Activated CD4-positive, alpha-beta T cell treated with anti-CD3 and anti-CD28 coated beads, Interleukin-2, amount 50 U/mL, for 48 hours (primary cell): ENCODE measurements around the gene KATNIP.

Experiments
- DNase-seq, 2 experiments: peaks; one replicate each; pipeline ENCODE4 v3.0.0-alpha.2; 2020

Gene KATNIP

GRCh38 chr16:27585200-27585599 is 35.3 kb downstream of the KATNIP start:
- no peak for DNase-seq

GRCh38 chr16:27586711-27587110 is 36.8 kb downstream of the KATNIP start:
- DNase-seq, result no peak

- DNase-seq, result no peak
These were observed 38.1 kb downstream of the KATNIP start for GRCh38 chr16:27588057-27588456.

DNA sequence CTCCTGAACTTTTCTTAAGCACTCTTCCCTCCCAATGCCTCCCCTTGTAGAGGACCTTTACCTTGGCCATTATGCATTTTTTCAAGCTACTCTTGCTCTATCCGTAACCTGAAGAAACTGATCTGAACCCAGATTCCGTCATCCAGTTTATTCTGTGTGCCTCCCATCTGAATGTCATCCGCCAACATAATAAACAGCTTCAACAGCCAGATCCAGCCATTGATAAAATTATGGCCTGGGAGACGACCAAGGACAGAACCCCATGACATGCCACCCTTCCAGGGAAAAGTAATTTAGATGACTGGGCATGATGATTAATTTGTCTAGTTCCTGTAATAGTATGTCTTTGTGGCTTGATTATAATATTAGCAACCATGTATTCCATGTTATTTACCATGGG is 41.9 kb downstream of the KATNIP start:
- DNase-seq, result no peak

- DNase-seq, result no peak
These were observed 45.5 kb downstream of the KATNIP start for GRCh38 chr16:27595475-27595874.

DNA sequence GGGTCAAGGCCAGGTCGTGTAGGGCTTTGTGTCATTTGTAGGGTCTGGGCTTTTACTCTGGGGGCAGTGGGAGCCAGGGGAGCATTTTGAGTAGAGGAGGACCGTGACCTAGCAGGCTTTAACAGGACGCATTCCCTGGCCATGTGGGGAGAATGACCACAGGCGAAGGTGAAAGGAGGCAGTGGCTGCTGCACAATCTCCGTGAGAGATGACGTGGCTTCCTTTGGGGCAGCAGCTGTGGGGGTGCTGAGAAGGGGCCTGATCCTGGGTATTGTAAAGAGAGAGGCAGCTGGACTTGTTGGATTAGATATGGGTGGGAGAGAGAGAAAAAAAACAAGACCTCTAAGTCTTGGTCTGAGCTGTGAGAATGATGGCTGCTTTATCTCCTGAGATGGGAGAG is 46.0 kb downstream of the KATNIP start:
- DNase-seq, result no peak

DNA sequence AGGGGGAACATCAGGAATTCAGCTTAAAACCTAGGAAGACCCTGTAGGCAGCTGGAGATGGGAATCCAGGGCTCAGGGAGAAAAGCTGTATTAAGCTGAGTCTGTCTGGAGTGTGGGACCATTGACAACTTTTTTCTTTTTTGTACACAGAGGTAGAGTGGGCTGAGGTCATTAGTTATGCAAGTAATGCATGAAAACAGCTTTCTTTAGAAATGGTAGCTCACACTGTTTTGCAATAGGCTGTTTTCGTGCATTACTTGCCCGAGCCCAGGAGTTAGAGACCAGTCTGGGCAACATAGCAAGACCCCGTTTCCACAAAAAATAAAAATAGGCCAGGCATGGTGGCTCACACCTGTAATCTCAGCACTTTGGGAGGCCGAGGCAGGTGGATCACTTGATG is 46.5 kb downstream of the KATNIP start:
- DNase-seq, result no peak

DNA sequence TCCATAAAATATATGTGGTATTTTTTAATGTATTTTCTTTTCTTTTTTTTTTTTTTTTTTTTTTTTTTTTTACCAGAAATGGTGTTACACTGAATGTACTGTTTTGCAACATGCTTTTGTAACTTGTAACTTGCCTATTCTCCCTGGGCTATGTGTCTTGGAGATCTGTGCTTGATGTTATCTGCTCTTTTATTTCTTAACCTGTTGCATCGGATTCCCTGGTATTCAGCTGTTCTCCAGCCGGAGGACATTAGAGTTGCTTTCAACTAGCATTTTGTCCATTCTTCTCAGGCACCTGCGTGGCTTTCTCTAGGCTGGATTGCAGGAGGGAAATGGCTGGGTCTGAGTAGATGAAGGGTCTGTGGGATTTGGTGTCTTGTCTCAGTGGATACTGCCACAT is 47.4 kb downstream of the KATNIP start:
- DNase-seq, result no peak

DNA sequence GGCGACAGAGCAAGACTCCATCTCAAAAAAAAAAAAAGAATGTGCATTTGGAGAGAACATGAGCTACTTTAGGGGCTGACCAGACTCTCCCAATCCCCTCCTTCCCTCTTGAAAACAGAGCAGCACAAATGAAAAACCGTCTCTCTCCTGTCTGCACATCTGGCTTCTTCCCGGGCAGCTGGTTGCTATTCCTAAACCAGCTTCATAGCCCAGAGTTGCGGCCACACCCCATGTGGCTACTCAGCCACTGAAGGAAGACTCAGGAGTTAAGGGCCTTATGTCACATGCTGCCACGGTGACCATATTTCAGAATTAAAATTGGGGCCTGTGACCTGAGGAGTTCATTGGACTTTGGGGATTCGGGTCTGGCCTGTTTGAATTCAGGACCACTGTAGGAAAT is 48.3 kb downstream of the KATNIP start:
- DNase-seq, result no peak

- no peak for DNase-seq
These were observed 49.1 kb downstream of the KATNIP start for GRCh38 chr16:27598931-27599565.

DNA sequence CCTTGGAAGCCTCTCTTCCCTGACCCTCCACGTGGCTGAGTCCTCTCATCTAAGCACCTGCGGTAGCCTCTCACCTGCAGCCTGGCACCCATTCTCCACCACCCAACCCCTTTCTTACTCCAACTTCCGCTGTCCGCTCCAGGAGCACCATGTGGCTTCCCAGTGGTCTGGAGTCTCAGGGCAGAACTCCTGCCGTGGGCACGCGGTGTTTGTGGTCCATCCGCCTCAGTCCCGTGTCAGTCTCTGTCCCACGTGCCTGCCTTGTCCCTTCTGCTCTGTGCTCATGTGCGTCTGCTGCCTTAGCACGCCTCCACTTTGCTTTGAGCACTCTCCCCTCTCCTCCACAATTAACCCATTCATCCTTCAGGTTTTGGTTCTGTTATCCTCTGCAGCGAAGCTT is 49.7 kb downstream of the KATNIP start:
- no peak for DNase-seq
